HG02885 (cell line): ENCODE data around the gene FCGBP.
"Not testable (repeated sequence)": the region's sequence is repeated elsewhere in the genome, so short reads cannot be mapped to it uniquely, and the experiment has no call there.

Experiments
- ATAC-seq: cut with Tn5 transposase; IDR thresholded peaks from one replicate; pipeline ENCODE4 v1.9.1; 2021; ENCODE audit warnings: mild to moderate bottlenecking; ENCODE audit not compliant: unreplicated experiment, poor library complexity

Gene FCGBP

DNA sequence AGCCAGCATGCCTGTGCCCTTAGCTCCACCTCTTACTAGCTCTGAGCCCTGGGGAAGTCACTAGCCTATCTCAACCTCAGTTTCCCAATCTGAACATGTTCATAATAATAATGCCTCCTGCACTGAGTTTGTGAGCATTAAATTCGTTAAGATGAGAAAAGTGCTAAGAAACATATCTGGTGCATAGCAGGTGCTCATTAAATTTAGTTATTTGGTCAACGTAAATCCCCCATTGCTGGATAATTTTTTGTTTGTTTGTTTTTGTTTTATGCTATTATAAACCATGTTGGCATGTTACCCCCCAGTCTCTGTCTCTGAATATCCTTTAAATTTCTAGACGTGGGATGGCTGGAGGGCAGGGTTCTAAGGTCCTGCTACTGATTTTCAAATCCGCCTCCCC is 10.6 kb downstream of the FCGBP start:
- no peak for ATAC-seq

- ATAC-seq: no peak
Observed at GRCh38 chr19:39919976-39920375, 14.5 kb downstream of the FCGBP start.

DNA sequence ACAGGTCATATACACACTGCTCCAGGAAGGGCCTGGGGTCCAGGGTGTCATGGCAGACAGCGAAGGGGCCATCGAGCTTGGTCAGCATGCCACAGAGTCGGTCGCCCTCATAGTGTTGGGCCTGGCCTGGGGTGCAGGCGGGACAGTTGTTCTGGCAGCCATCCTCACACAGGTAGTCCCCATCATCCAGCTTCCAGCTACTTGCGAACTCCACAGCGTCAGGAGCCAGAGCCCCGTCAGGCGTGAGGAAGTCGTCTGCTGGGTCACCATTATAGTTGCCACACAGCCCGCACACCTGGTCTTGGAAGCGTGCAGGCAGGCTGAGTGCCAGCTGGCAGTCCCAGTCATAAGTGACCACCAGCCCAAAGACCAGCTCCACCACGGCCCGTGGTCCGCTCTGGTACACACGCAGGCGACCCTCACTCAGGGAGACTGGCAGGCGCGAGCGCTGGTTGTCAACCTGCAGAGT is 16.2 kb downstream of the FCGBP start:
- no peak for ATAC-seq

DNA sequence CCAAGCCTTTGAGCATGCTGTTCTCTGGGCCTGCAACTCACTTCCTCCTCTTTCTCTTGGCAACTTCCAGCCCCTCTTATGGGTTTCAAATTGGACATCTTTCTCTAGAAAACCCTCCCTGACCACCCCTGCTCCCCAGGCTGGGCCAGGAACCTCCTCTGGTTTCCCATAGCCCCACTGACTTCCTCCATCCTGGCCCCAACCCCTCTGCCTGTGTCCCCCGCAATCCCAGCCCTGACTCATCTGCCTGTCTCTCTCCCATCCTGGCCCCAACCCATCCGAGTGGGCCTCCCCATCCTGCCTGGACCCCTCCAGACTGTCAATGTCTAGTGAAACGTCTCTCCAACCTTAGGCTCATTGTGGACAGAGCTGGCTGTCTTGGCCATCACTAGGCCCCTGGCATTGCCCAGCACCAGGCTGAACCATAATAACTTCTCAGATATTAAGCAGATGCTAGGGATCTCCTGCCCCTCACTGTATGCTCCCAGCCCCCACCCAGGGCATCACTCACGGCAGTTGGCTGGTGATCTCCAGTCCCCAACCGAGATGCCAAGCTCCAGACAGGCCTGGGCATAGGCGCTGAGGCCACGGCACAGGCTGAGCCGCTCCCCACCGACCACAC is 16.8 kb downstream of the FCGBP start:
- no peak for ATAC-seq

GRCh38 chr19:39916851-39917396 is 17.5 kb downstream of the FCGBP start:
- no peak for ATAC-seq

DNA sequence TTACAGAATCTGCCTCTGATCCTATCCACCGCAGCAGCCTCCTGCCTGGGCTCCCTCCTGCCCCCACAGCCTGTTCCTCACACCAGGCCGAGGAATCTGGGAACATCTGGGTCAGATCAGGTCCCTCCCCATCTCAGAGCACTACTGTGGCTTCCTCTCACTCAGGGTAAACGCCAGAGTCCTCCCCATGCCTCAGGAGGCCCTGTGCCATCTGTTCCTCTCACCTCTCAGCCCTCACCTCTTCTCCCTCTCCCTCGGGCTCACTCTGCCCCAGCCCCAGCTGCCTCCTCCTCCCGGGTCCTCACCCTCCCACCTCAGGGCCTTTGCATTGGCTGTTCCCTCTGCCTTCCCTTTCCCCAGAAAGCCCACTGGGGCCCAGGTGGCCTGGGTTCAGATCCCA is 18.2 kb downstream of the FCGBP start:
- ATAC-seq: no peak

DNA sequence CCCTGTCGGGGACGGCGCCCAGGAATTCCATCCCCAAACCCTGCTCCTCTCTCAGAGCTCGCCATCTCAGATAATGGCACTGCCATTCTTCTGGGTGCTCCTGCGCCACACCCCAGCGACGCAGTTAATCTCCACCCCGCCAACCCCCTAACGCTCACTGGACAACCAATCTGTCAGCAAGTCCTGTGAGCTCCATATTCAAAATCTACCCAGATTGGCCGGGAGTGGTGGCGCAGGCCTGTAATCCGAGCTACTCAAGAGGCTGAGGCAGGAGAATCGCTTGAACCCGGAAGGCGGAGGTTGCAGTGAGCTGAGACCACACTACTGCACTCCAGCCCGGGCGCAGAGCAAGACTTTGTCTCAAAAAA is 18.6 kb downstream of the FCGBP start:
- no peak for ATAC-seq

- no peak for ATAC-seq
Observed at GRCh38 chr19:39915101-39915847, 19.2 kb downstream of the FCGBP start.

DNA sequence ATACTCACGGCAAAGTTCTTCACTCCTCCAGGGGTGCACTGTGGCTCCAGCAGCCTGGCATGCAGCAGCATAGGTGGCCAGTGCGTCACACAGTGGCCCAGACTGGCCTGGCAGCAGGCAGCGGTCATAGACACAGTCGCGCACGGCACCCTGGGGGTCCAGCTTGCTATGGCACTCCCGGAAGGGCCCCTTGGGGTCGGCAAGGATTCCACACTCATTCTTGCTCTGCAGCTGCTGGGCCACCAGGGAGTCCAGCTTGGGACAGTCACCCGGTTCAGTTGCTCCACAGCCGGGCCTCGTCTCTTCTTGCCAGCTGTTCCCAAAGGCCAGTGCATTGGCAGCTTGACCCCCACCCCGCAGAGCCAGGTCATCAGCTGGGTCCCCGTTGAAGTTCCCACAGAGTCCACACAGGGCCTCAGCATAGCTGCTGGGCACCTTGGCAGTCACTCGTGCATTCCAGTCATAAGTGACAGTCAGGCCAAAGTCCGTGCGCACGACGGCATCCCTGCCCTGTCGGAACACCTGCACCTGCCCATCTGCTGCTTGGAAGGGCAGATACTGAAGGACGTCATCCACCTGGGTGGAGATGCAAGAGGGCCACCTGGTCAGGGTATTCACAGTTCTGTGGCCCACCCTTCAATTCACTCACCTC is 20.6 kb downstream of the FCGBP start:
- ATAC-seq: no peak

- ATAC-seq: no peak
Observed at GRCh38 chr19:39908803-39909202, 25.6 kb downstream of the FCGBP start.

DNA sequence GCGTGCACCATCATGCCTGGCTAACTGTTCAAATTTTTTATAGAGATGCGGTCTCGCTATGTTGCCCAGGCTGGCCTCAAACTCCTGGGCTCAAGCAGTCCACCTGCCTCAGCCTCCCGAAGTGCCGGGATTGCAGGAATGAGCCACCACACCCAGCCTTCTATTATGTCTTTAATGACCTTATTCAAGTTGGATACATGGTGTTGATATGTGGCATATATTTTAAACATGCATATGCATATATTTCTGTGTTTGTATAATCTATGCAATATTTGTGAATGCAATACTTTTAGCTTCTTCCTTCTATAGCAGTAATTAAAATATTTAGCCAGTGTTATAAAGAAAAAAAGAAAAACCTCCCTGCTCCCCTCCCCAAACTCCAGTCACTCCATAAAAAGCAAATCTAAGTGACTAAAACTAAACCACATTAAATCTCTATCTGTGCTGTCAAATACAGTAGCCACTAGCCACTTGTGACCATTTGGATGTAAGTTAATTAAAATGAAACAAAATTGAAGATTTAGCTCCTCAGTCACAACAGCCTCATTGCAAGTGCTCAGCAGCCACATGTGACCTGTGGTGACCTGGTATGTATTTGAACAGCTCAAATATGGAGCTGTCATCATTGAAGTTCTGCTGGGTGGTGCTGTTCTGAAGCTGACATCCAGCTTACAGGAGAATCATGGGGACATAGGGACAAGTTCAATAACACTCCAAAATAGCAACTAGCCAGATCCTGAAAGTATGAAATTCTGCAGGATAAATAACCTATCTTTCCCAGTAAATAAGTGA is 27.4 kb downstream of the FCGBP start:
- no peak for ATAC-seq

- no peak for ATAC-seq
Observed at GRCh38 chr19:39906283-39906682, 28.2 kb downstream of the FCGBP start.

GRCh38 chr19:39903486-39904091 is 30.8 kb downstream of the FCGBP start:
- ATAC-seq: not testable (repeated sequence)

DNA sequence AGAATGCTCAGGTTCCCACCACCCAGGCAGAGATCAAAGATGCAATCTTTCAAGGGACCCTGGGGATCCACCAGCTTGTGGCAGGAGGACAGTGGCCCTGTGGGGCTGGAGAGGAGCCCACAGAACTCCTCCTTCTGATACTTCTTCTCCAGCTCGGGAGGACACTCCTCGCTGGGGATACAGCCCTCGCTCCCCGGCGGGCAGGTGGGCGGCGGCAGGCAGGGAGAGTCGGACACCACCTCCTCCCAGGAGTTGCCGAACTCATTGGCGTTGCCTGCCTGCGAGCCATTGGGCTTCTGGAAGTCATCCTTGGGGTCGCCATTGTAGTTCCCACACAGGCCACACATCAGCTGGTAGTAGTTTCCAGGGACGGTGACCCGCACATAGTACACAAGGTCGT is 32.1 kb downstream of the FCGBP start:
- not testable (repeated sequence) for ATAC-seq

GRCh38 chr19:39901681-39902080 is 32.8 kb downstream of the FCGBP start:
- ATAC-seq: not testable (repeated sequence)

GRCh38 chr19:39898858-39899257 is 35.6 kb downstream of the FCGBP start:
- ATAC-seq: not testable (repeated sequence)

GRCh38 chr19:39897511-39898245 is 36.8 kb downstream of the FCGBP start:
- not testable (repeated sequence) for ATAC-seq

GRCh38 chr19:39895096-39895495 is 39.3 kb downstream of the FCGBP start:
- not testable (repeated sequence) for ATAC-seq

DNA sequence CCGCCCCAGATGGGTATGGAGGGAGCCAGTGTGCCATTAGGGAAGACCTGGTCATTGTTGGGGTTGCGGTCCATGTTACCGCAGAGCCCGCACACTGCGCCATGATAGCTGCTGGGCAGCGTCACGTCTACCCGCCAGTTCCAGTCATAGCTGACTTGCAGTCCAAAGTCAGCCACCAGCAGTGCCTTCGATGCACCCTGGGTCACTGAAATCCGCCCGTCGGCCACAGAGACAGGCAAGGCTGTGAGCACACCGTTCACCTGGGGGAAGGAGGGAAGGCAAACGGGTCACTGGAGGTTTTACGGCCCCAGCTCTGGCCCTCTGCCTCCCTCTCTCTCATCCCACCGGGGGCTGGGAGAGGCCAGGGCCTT is 40.2 kb downstream of the FCGBP start:
- ATAC-seq: not testable (repeated sequence)
